ENCODE results near the gene HGD.

Gene HGD

DNA sequence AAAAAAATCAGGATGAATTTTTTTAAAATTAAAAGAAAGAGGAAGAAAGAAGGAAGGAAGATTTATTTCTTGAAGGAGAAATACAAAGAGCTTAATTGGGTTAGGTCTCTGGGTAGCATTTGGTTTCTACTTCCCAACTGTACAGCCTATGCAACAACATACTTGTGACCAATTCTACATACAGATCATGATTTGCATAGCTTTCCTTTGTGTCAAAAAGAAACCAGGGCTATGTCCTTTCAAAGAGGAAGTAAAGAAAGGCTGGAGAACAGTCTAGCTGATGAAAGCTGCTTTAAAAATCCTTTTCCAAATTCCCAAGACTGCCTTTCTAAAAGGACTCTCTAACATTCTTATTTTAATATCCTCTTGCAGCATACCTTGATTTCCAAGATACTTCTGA lies 6.1 kb upstream of the HGD start:
- DNase-seq (ENCODE audit: low read depth) = peak; percentile 28
- no peak overlapping the region for H3K4me3 ChIP-seq (ENCODE audit: control insufficient read depth, low read depth, low read length)
- TF ChIP-seq, protein P1, sequence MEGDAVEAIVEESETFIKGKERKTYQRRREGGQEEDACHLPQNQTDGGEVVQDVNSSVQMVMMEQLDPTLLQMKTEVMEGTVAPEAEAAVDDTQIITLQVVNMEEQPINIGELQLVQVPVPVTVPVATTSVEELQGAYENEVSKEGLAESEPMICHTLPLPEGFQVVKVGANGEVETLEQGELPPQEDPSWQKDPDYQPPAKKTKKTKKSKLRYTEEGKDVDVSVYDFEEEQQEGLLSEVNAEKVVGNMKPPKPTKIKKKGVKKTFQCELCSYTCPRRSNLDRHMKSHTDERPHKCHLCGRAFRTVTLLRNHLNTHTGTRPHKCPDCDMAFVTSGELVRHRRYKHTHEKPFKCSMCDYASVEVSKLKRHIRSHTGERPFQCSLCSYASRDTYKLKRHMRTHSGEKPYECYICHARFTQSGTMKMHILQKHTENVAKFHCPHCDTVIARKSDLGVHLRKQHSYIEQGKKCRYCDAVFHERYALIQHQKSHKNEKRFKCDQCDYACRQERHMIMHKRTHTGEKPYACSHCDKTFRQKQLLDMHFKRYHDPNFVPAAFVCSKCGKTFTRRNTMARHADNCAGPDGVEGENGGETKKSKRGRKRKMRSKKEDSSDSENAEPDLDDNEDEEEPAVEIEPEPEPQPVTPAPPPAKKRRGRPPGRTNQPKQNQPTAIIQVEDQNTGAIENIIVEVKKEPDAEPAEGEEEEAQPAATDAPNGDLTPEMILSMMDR (conservative IDR thresholded peaks at IDR 0.05; ENCODE audit: control insufficient read depth, insufficient read depth, low read depth, low read length) = no peak

DNA sequence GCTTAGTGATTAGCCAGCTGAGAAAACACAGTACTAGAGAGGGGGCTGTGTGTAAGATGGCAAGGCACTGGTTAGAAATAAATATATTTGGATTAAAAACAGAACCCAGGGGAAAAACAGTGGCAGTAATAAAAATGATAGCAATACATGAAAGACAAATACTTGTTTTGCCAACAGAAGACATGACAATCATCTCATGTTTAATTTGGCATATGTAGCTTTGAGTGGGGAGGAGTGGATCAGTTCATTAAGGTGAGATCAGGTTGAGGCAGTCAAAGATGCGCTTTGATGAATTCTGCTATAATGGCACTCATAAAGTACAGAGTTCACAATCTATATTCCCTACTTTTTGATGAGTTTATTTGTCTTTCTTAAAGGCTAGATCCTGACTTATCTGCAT lies 3.4 kb upstream of the HGD start:
- TF ChIP-seq, protein P1 (conservative IDR thresholded peaks at IDR 0.05; ENCODE audit: control insufficient read depth, insufficient read depth, low read depth, low read length) = no peak
- H3K4me3 ChIP-seq (ENCODE audit: control insufficient read depth, low read depth, low read length) = no peak overlapping the region
- no peak for DNase-seq (ENCODE audit: low read depth)

DNA sequence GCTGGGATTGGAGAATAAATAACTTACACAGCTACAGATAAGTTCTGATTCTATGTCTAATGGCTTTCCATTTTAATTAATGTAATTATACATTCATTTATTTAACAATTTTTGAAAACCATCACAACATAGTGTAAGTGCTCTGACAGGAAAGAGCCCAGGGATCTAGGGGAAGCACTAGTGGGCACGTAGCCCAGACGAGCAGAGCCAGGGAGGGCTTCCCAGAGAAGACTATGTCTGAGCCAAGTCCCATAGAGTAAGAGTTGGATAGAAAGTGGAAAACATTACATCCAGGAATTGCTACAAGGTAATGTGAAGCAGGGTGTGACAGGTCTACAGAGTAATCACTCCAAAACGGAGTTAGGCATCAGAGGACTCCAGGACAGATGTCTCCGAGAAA lies 2.9 kb upstream of the HGD start:
- no peak for DNase-seq (ENCODE audit: low read depth)
- TF ChIP-seq, protein P1 (conservative IDR thresholded peaks at IDR 0.05; ENCODE audit: control insufficient read depth, insufficient read depth, low read depth, low read length) = no peak
- no peak overlapping the region for H3K4me3 ChIP-seq (ENCODE audit: control insufficient read depth, low read depth, low read length)

DNA sequence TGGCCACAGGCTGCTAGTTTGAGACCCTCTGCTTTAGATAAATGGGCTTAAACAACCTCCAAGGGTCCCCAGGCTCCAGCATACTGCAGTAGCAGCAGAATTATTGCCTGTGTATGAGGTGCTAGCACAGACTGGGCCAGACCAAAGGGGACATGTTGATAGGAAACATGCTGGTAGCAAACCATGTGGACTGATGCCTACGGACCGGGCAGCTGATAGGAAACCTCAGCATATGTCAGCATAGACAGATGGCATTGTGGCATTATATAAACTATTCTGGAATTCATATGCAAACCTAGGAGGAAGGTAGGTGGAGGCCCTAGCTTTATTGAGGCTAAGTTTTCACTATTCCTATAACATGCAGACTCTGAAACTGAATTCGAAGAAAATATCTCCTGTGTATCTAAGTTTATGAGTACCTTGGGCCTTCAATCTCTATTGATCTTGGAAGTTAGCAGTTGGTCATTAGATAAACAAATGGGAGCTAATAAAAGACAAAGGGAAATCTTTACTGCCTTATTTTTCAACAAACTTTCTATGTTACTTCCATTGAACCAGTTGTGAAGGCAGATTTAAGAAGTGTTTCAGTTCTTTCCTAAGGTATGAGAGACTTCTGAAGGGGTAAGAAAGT lies 1.7 kb upstream of the HGD start:
- DNase-seq (ENCODE audit: low read depth) = no peak
- TF ChIP-seq, protein P1 (conservative IDR thresholded peaks at IDR 0.05; ENCODE audit: control insufficient read depth, insufficient read depth, low read depth, low read length) = no peak
- no peak overlapping the region for H3K4me3 ChIP-seq (ENCODE audit: control insufficient read depth, low read depth, low read length)

DNA sequence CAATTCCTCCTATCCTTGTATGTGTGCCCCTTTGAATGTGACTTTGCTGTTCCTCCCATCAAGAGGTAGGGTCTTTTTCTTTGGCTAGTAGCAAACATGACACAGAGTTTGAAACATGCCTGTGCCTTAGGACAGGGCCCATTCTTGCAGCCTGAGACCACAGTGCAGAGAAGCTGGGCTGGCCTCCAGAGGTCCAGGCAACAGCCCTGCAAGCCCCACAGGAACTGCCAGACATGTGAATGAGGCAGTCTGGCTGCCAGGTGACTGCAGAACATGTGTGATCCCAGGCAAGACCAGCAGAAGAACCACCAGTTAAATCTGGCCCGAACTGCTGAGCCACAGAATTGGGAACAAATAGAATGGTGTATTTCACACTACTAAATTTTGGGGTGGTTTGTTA lies 1.2 kb upstream of the HGD start:
- TF ChIP-seq, protein P1 (conservative IDR thresholded peaks at IDR 0.05; ENCODE audit: control insufficient read depth, insufficient read depth, low read depth, low read length) = no peak
- peak; percentile 17 for DNase-seq (ENCODE audit: low read depth)

DNA sequence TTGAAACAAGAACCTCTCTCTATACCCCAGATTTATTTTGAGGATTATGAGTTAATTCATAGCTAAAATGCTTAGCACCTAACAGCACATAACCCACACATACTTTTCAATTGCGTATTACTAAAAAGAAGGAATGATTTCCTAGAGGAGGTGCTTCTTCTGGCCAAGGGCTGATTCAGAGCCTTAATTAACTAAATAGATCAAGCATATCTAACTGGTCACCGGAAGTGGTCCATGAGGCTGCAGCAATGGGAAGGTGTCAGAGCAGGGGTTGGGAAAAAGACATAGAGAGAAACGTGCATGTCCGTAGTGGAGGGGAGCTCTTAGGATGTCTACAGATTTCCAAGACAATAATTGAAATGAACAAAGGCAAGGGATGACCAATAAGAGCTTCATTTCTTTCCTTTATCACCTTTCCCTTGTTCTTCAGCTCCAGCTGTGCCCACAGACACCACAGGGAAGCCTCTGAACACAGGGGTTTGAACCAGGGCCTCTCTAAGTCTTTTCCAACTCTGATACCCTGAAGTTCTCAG lies 467 bp downstream of the HGD start:
- DNase-seq (ENCODE audit: low read depth) = no peak

More for the DNA sequence above, 1.2 kb upstream of the HGD start:
- no peak overlapping the region for H3K4me3 ChIP-seq (ENCODE audit: control insufficient read depth, low read depth, low read length)

More for the DNA sequence above, 467 bp downstream of the HGD start:
- TF ChIP-seq, protein P1 (conservative IDR thresholded peaks at IDR 0.05; ENCODE audit: control insufficient read depth, insufficient read depth, low read depth, low read length) = no peak
- H3K4me3 ChIP-seq (ENCODE audit: control insufficient read depth, low read depth, low read length) = no peak overlapping the region

Measured in fibroblast of mammary gland (primary cell).